HG03520 (cell line): ENCODE data around the gene NEK3.
"Not testable (repeated sequence)": the region's sequence is repeated elsewhere in the genome, so short reads cannot be mapped to it uniquely, and the experiment has no call there.

Experiments
- ATAC-seq: cut with Tn5 transposase; IDR thresholded peaks from one replicate; pipeline ENCODE4 v1.9.1; 2021; ENCODE audit warnings: mild to moderate bottlenecking, moderate library complexity; ENCODE audit not compliant: unreplicated experiment

The NEK3 gene

GRCh38 chr13:52170828-52171391 is 11.5 kb upstream of the NEK3 start:
- ATAC-seq = not testable (repeated sequence)

DNA sequence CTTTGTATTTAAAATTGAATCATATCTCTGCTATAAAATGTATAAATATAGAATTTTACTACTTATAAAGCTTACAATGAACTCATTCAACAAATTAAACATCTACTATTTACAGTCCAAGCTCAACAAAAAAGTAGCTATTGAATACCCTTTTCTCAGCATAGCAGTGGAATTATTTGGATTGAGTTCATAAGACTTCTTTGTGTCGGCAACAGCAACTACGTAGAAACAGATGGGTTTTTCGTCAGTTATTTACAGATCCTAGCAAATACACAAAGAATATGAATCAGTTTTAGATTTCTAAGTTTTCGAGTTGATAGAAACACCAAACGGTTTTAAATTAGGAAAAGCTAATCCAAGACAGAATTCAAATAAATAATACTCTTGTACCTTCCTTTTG is 10.4 kb upstream of the NEK3 start:
- no peak for ATAC-seq

GRCh38 chr13:52165411-52165810 is 6.0 kb upstream of the NEK3 start:
- no peak for ATAC-seq

- ATAC-seq = no peak
Measured at GRCh38 chr13:52164989-52165388, 5.6 kb upstream of the NEK3 start.

DNA sequence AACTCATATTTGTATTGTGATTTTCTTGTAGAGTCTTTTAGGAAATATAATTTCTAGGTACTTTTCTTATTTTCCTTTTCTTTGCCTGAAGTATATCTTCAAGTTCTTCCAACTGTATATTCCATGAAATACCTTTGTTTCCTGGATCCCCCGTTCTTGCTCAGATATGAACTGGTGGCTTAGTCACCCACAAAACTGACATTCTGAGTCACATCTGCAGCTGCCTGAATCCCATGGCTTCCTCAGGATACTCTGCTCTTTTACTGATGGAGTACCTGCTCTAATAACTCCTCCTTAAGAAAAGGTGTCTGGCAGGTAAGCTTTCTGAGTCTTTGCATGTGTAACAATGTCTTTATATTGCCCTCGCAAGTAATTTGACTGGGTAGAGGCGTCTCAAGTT is 4.5 kb upstream of the NEK3 start:
- ATAC-seq = not testable (repeated sequence)

- no peak for ATAC-seq
Measured at GRCh38 chr13:52162279-52163101, 3.1 kb upstream of the NEK3 start.

DNA sequence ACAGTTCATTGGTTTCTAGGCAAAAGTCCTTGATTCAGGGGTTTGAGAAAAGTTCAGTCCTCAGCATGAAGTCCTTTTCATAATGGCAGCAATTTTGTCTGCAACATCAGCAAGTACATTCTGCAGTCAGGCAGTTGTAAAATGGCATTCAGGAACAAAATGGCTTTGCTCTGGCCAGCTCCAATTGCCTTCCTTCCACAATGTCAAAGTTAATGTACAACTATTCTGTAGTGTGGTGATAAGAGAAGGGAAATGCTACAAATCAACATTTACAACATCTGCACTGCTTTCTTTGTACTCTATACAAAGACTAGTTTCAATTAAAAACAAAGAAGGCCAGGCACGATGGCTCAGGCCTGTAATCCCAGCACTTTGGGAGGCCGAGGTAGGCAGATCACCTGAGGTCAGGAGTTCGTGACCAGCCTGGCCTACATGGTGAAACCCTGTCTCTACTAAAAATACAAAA is 1.8 kb upstream of the NEK3 start:
- ATAC-seq = no peak

GRCh38 chr13:52160506-52160905 is 1.1 kb upstream of the NEK3 start:
- no peak for ATAC-seq

GRCh38 chr13:52160053-52160452 is 656 bp upstream of the NEK3 start:
- ATAC-seq = no peak

DNA sequence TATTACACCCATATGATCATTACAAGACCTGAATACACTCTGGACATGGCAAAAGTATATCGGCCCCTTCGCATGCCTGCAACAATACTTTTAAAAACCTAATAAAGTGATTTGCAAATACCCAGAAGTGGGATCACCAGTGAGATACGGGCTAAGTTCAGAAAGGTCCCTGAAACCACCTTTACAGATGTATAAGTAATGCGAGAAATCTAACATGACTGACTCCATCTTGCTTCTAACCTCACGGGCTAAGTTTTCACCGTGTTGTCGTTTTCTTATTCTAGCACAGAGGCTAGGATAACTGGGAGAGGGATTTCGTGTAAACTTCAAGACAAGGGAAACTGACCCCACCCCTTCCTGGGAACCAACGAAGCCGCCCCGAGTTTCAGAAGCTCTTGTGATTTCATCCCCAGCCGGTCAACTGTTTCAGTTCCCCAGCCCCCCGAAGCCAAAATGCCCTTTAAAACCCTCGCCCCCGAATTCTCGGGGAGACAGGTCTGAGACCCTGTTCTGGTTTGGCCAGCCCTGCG is 703 bp downstream of the NEK3 start:
- ATAC-seq = no peak

DNA sequence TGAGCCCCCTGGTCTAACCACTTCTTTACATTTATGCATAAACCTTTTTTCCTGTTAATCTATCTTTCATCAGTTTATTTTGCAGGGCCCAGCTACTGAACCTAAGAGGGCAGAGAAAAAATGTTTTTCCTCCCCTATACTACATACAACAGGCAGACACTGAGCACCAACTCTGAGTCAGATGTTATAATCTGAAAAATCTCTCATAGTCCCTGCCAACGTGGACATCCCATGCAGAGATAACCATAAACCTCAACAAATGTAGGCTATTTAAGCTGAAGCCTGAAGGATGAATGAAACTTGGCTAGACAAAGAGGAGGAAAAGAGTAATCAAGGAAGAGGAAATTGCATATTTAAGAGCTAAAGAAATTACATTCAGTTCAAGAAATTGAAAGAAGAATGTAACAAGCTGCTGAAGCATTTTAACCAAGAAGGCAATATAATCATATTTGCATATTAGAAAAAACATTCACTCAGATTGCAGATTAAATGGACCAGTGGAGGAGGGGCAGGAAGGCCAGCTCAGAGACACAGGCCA is 2.6 kb downstream of the NEK3 start:
- ATAC-seq = no peak

DNA sequence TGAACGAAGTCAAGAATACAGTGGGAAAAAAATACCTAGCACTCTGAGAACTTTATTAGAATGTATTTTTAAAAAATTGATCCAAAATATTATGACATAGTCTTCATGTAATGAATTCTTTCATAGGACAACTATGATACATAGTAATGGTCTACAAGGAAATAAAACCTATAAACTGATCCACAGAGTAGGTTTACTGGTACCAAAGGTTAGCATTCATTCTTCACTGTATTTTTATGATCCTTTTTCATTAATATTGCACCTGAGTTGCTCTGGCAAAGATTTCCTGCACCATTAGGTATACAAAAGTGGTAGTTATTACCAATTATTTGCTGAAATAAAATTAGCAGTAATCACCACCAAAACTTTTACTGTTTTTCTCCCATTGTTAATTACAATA is 4.2 kb downstream of the NEK3 start:
- ATAC-seq = no peak

GRCh38 chr13:52147225-52147624 is 12.2 kb downstream of the NEK3 start:
- ATAC-seq = no peak

DNA sequence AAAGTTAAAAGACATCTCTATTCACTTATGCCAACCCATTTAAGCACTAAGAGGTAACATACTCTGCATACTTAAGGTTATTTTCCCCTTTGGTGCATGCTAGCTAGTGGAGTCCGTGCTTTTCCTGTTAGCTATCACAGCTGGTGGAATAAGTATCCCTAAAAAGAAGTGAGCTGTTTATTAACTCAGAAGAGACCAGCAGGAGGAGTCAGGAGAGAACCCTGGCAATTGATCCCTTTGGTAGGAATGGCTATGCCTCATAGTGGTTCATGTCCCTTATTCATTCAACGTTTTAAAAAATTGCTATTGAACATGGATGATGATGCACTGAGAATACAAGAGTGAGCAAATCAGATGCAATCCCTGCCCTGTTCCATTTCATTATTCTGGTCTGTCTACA is 18.1 kb downstream of the NEK3 start:
- no peak for ATAC-seq

- no peak for ATAC-seq
Measured at GRCh38 chr13:52137489-52137888, 21.9 kb downstream of the NEK3 start.

- no peak for ATAC-seq
Measured at GRCh38 chr13:52136763-52137162, 22.6 kb downstream of the NEK3 start.

DNA sequence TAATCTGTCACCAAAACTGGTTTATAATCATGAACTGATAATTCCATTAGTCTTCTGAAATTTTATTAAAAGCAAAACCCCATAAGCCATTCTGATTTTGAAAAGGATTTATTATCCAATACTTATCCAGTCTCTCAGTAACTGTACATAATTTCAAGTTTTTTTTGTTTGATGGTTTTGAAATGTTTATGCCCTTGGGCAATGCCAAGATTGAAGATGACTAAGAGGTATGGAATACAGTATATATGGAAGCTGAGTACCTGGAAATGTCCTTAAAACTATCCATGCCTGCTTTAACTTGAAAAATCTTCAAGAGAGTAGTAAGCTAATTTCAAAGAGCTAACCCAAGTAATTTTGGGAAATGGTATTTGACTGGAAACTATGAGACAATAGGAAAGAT is 28.8 kb downstream of the NEK3 start:
- ATAC-seq = no peak

DNA sequence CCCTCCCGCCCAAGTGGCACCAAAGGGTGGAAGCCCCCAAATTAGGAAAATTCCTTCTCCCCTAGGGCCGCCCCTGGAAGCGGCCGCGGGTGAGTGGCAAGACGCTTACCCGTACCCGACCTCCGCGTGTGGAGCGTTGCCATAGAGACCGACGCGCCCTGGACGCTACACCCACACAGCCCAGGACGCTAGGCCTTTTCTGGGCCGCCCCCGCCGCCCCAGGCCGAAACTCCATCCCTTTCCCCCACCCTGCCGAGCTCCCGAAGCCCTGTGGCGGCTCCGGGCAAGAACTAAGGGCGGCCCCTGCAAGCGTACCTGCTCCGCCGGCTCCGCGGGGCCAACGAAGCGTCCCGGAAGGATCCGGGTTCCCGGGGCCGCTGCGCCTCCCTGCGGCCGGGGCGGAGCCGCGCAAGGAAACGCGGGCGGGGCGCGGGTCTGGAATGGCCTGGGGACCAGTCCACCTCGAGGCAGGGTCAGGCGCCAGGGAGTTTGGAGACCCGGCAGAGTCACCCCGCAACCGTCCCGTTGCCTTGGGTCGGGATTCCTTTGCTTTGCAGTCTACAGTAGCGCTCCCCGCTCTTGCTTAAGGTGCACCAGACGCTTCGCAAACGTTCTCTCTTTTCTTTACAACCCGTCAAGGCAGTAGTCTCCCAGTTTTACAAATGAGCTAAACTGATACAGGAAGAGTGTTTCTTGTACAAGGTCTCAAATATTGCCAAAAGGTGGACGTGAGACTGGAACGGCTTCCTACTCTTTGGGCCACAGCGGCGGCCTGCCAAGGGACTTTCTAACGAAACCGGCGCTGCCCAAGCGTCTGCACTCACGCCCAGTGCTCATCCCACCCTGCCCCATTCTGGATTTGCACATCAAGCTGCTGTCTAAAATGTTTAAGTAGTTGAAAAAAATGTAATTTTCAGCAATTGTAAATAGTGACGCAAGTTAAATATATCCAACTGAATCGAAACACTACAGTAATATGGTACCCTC is 30.4 kb downstream of the NEK3 start, which contains the start of gene NEK5:
Gene NEK5 (minus strand): TSS at position 360 of the 987 bp plus-strand sequence. CDS start 1,591 bp downstream, outside the sequence.
- ATAC-seq = peak; percentile 49

DNA sequence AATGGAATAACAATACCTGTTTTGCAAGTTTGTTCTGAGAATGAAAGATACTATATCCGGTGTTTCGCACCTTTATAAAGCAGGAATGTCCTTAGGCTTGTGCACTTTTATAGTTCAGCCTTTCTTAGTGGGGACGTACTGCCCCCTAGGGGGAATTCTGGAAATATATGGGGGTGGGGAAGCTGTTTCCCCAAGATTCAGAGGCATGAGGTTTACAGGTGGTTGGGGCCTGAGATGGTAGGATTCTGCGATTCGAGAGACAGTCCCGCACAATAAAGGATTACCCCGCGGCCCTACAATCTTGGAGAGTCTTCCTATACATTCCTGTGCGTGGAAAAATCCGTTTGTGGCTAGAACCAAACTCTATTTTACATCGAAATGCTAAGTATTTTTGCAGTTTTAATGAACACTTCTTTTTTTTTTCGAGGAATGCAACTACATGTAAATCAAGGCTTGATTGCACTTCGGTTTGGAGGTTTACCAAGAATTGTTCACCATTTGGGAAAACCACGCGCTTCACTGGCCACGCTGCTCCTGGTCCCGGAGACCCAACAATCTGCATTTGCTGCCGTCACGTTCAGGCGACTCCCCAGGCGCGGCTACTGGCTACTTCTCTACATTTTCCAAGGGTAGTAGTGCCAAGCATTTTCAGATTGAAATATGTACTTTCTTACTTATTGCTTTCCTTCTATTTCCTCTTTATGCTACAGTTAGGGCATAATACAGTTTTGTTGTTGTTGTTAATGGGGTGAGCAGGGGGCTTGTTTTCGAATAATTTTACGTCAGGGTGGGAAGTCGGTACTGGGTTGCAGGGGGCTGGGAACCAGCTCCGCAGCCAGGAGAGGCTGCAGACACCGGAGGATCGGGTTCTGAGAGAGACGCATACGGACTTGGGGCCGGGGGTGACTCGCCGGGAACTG is 31.4 kb downstream of the NEK3 start:
- ATAC-seq = peak; percentile 44

- peak; percentile 39 for ATAC-seq
Measured at GRCh38 chr13:52127378-52127777, 32.0 kb downstream of the NEK3 start.
